Natural killer cell (primary cell): ENCODE measurements around the gene HEPACAM. TPM values are rescaled to one million over a fixed set of nuclear protein-coding genes. Genes with fewer than 3 reads are reported as not detected.

Experiments used
- ATAC-seq, 3 donors: fragments of 150-1000 bp in 2 of 3; fragments of 200-7000 bp in 1 of 3; cut with Tn5 transposase; 1 replicate in 1 of 3; 2 replicates in 2 of 3; pipeline ENCODE4 v1.10.0; 2021; ENCODE audit warnings: mild to moderate bottlenecking in 2 of 3, moderate library complexity in 2 of 3
- DNase-seq, 2 donors: peaks; one replicate each; pipeline versions ENCODE4 v3.0.0 to v3.0.0-alpha.2; 2013 to 2021; ENCODE audit warnings: mixed read lengths in 1 of 2
- H3K27ac ChIP-seq: one replicate; pipeline ENCODE4 v1.5.1; 2013; ENCODE audit warnings: mild to moderate bottlenecking, low read length
- H3K27me3 ChIP-seq: one replicate; pipeline ENCODE4 v1.6.1; 2013; ENCODE audit warnings: low read length; ENCODE audit not compliant: control insufficient read depth, insufficient read depth
- H3K36me3 ChIP-seq: one replicate; pipeline ENCODE4 v1.6.1; 2013; ENCODE audit warnings: low read length; ENCODE audit not compliant: control insufficient read depth, insufficient read depth
- H3K4me1 ChIP-seq: one replicate; pipeline ENCODE4 v1.6.1; 2013; ENCODE audit warnings: low read length; ENCODE audit not compliant: control insufficient read depth, insufficient read depth
- H3K4me3 ChIP-seq: one replicate; pipeline ENCODE4 v1.5.1; 2013; ENCODE audit warnings: low read length
- H3K9me3 ChIP-seq: one replicate; pipeline ENCODE4 v1.6.1; 2013; ENCODE audit warnings: low read length; ENCODE audit not compliant: control insufficient read depth, insufficient read depth
- H3K27ac Mint-ChIP-seq, 2 donors: one replicate each; pipeline ENCODE4 v1.8.0; 2022; ENCODE audit warnings: mild to moderate bottlenecking in 2 of 2, mixed read lengths in 2 of 2, moderate library complexity in 1 of 2
- H3K27me3 Mint-ChIP-seq, 2 donors: one replicate each; pipeline ENCODE4 v1.8.0; 2022; ENCODE audit warnings: low read depth in 2 of 2, mixed read lengths in 2 of 2
- H3K36me3 Mint-ChIP-seq: one replicate; pipeline ENCODE4 v1.8.0; 2022; ENCODE audit warnings: mixed read lengths
- H3K4me1 Mint-ChIP-seq, 2 donors: one replicate each; pipeline ENCODE4 v1.8.0; 2022; ENCODE audit warnings: mixed read lengths in 2 of 2
- H3K4me3 Mint-ChIP-seq: one replicate; pipeline ENCODE4 v1.8.0; 2022; ENCODE audit warnings: mild to moderate bottlenecking, moderate library complexity, mixed read lengths
- H3K9me3 Mint-ChIP-seq, 2 donors: one replicate each; pipeline ENCODE4 v1.8.0; 2022; ENCODE audit warnings: mixed read lengths in 2 of 2
- CTCF ChIP-seq: fragments of 200-600 bp; IDR thresholded peaks from one replicate; pipeline ENCODE4 v1.8.0; 2022; ENCODE audit warnings: antibody characterized with exemption
- WGBS: methylation state at CpG from one replicate; pipeline ENCODE4 v1.1.7; 2013; ENCODE audit warnings: missing lambda C conversion rate; ENCODE audit not compliant: insufficient coverage; 5-methylcytosine and 5-hydroxymethylcytosine counted together
- intact Hi-C: fragments of 100-400 bp; cut with micrococcal nuclease; formaldehyde crosslinking; loops from one replicate; pipeline ENCODE4 v1.14.2; 2022
- total RNA-seq, 4 donors: library from RNA; stranded (reverse); fragments of 120-200 nt in 1 of 4; gene quantifications; one replicate each; pipeline versions ENCODE4 v1.2.3 to v1.2.4, GENCODE V29; 2013 to 2022

The HEPACAM gene
- total RNA-seq, 3 donors from 2014 or later (not counting 1 experiment from before 2014, with no cell fraction given) = not detected

GRCh38 chr11:124919898-124920297, 15.9 kb downstream of the HEPACAM start:
- peak overlapping the region; percentile 35 for H3K4me3 Mint-ChIP-seq
- no peaks in the 10 kb centered on the region for H3K27me3 ChIP-seq
- H3K9me3 Mint-ChIP-seq = no peaks in the 10 kb centered on the region
- no peaks in the 10 kb centered on the region for H3K36me3 ChIP-seq
- no peak for ATAC-seq
- no peak overlapping the region for H3K4me3 ChIP-seq
- no peak for DNase-seq
- intact Hi-C loops = loop anchor here (2.0 kb wide), 1 partner anchor 43 kb away; no protein-coding TSS in a partner anchor
- H3K36me3 Mint-ChIP-seq = no peaks in the 10 kb centered on the region
- H3K4me1 ChIP-seq = peaks cover 17% of the 10 kb centered on the region
- no peak overlapping the region for H3K27ac Mint-ChIP-seq
- 100% methylated on average over 2 of the region's 2 CpGs for WGBS
- H3K4me1 Mint-ChIP-seq = peaks cover 0 to 11% of the 10 kb centered on the region in 2 donors
- H3K27me3 Mint-ChIP-seq = peaks cover 2 to 18% of the 10 kb centered on the region in 2 donors
- no peaks in the 10 kb centered on the region for H3K9me3 ChIP-seq
- H3K27ac ChIP-seq = no peak overlapping the region
- TF ChIP-seq CTCF = no peak

- Mint-ChIP-seq H3K9me3 (no peaks in the 10 kb centered on the region), H3K27me3 (peaks cover 6 to 25% of the 10 kb centered on the region in 2 donors), H3K4me1 (peaks cover 0 to 11% of the 10 kb centered on the region in 2 donors), H3K27ac (peak within 1 kb of the TSS in 1 of 2 donors; percentile 19), H3K36me3 (no peaks in the 10 kb centered on the region), H3K4me3 (peak within 1 kb of the TSS; percentile 35)
- intact Hi-C loops = no loop called here
- WGBS = 95% methylated on average over 3 of the region's 3 CpGs
- TF ChIP-seq CTCF = no peak
- no peak for ATAC-seq
- no peak for DNase-seq
- H3K4me3 ChIP-seq = no peak within 1 kb of the TSS
- H3K4me1 ChIP-seq = peaks cover 17% of the 10 kb centered on the region
- H3K27me3 ChIP-seq = no peaks in the 10 kb centered on the region
- no peaks in the 10 kb centered on the region for H3K9me3 ChIP-seq
- H3K27ac ChIP-seq = no peak within 1 kb of the TSS
- no peaks in the 10 kb centered on the region for H3K36me3 ChIP-seq
Measured at GRCh38 chr11:124918950-124919349, 16.9 kb downstream of the HEPACAM start, which contains the start of gene HEPN1. TSS of gene HEPN1 (plus strand) at chr11:124919250.

GRCh38 chr11:124917115-124917637, 18.7 kb downstream of the HEPACAM start:
- H3K27me3 ChIP-seq = no peaks in the 10 kb centered on the region
- no peaks in the 10 kb centered on the region for H3K9me3 Mint-ChIP-seq
- H3K4me1 ChIP-seq = peaks cover 17% of the 10 kb centered on the region
- 93% methylated on average over 6 of the region's 6 CpGs for WGBS
- H3K27me3 Mint-ChIP-seq = peaks cover 6 to 25% of the 10 kb centered on the region in 2 donors
- DNase-seq = no peak
- H3K4me1 Mint-ChIP-seq = no peaks in the 10 kb centered on the region
- no peak overlapping the region for H3K4me3 ChIP-seq
- no peak overlapping the region for H3K27ac ChIP-seq
- H3K9me3 ChIP-seq = peaks cover 3% of the 10 kb centered on the region
- no peaks in the 10 kb centered on the region for H3K36me3 ChIP-seq
- no peak for ATAC-seq
- intact Hi-C loops = no loop called here
- no peaks in the 10 kb centered on the region for H3K36me3 Mint-ChIP-seq
- no peak overlapping the region for H3K27ac Mint-ChIP-seq
- H3K4me3 Mint-ChIP-seq = no peak overlapping the region
- TF ChIP-seq CTCF = no peak

GRCh38 chr11:124916370-124916710, 19.5 kb downstream of the HEPACAM start:
- Mint-ChIP-seq H3K27me3 (peaks cover 8 to 30% of the 10 kb centered on the region in 2 donors), H3K4me1 (no peaks in the 10 kb centered on the region), H3K36me3 (peaks cover 8% of the 10 kb centered on the region), H3K9me3 (no peaks in the 10 kb centered on the region), H3K27ac (no peak overlapping the region), H3K4me3 (no peak overlapping the region)
- peaks cover 10% of the 10 kb centered on the region for H3K4me1 ChIP-seq
- no peaks in the 10 kb centered on the region for H3K36me3 ChIP-seq
- DNase-seq = no peak
- peaks cover 5% of the 10 kb centered on the region for H3K9me3 ChIP-seq
- ATAC-seq = no peak
- intact Hi-C loops = no loop called here
- H3K4me3 ChIP-seq = no peak overlapping the region
- no peaks in the 10 kb centered on the region for H3K27me3 ChIP-seq
- TF ChIP-seq CTCF = no peak
- H3K27ac ChIP-seq = no peak overlapping the region
